IMR-90 (cell line): Measurements from ENCODE around the gene GKN2.

Source experiments
- CEBPB ChIP-seq: IDR thresholded peaks from 2 replicates; pipeline ENCODE4 v1.6.1; 2012; ENCODE audit warnings: low read depth, low read length, improper control_type of control experiment
- MAFK ChIP-seq: IDR thresholded peaks from 2 replicates; pipeline ENCODE4 v1.6.1; 2012; ENCODE audit warnings: low read depth, low read length, improper control_type of control experiment
- MXI1 ChIP-seq: IDR thresholded peaks from 2 replicates; pipeline ENCODE4 v1.6.1; 2012; ENCODE audit warnings: low read depth, mild to moderate bottlenecking, low read length, moderate library complexity, borderline replicate concordance
- POLR2A ChIP-seq: IDR thresholded peaks from 2 replicates; pipeline ENCODE4 v1.6.1; 2012; ENCODE audit warnings: mild to moderate bottlenecking, low read depth, low read length
- RAD21 ChIP-seq: IDR thresholded peaks from 2 replicates; pipeline ENCODE4 v1.6.1; 2012; ENCODE audit warnings: low read length, improper control_type of control experiment
- SMC3 ChIP-seq: fragments of 150-350 bp; IDR thresholded peaks from 2 replicates; pipeline ENCODE4 v1.6.1; 2016; ENCODE audit warnings: low read depth, mild to moderate bottlenecking, antibody characterized with exemption, low read length, moderate library complexity
- TF ChIP-seq, protein P1 (sequence below): conservative IDR thresholded peaks from 2 replicates; pipeline ENCODE4 v1.5.1; 2012; ENCODE audit warnings: mild to moderate bottlenecking, low read depth, low read length, improper control_type of control experiment
- TF ChIP-seq, protein P2 (sequence below): fragments of 150-350 bp; IDR thresholded peaks from 2 replicates; pipeline ENCODE4 v1.6.1; 2016; ENCODE audit warnings: low read depth, mild to moderate bottlenecking, low read length, moderate library complexity, borderline replicate concordance

DNA sequence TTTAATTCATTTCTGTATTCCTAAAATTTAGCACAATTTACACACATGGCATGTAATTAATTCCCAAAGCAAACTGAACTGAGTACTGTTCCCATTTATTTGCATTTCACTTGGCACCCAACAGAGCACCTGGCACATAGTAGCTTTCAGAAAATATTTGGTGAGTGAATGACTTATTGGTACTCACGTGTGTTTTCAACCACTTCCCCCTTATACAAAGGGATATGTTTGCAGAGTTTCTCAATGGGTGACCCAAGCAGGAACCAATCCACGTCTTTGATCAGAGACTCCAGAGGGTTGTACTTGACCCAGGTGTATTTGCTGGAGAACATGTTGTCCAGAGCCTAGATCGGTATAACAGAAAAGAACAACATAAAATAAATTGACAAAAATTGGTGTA is 6.6 kb downstream of the GKN2 start:
- TF ChIP-seq, protein P1, sequence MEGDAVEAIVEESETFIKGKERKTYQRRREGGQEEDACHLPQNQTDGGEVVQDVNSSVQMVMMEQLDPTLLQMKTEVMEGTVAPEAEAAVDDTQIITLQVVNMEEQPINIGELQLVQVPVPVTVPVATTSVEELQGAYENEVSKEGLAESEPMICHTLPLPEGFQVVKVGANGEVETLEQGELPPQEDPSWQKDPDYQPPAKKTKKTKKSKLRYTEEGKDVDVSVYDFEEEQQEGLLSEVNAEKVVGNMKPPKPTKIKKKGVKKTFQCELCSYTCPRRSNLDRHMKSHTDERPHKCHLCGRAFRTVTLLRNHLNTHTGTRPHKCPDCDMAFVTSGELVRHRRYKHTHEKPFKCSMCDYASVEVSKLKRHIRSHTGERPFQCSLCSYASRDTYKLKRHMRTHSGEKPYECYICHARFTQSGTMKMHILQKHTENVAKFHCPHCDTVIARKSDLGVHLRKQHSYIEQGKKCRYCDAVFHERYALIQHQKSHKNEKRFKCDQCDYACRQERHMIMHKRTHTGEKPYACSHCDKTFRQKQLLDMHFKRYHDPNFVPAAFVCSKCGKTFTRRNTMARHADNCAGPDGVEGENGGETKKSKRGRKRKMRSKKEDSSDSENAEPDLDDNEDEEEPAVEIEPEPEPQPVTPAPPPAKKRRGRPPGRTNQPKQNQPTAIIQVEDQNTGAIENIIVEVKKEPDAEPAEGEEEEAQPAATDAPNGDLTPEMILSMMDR, result no peak
- TF ChIP-seq MXI1, result no peak
- TF ChIP-seq POLR2A, result no peak
- no peak for TF ChIP-seq SMC3
- no peak for TF ChIP-seq MAFK
- no peak for TF ChIP-seq RAD21
- TF ChIP-seq CEBPB, result no peak
- TF ChIP-seq, protein P2, sequence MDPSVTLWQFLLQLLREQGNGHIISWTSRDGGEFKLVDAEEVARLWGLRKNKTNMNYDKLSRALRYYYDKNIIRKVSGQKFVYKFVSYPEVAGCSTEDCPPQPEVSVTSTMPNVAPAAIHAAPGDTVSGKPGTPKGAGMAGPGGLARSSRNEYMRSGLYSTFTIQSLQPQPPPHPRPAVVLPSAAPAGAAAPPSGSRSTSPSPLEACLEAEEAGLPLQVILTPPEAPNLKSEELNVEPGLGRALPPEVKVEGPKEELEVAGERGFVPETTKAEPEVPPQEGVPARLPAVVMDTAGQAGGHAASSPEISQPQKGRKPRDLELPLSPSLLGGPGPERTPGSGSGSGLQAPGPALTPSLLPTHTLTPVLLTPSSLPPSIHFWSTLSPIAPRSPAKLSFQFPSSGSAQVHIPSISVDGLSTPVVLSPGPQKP, result no peak
